HCT116 (cell line): ENCODE results near the gene NAPSA. TPM values are rescaled to one million over a fixed set of nuclear protein-coding genes. Genes with fewer than 3 reads are reported as not detected.

Experiments used
- ATAC-seq: fragments of 200-7000 bp; cut with Tn5 transposase; 2 replicates; pipeline ENCODE4 v1.9.1; 2020; ENCODE audit warnings: mild to moderate bottlenecking, moderate library complexity
- BruUV-seq: library from RNA; stranded (reverse); fragments of 400-500 nt; replicated peaks from 2 replicates; lab custom pipeline; 2021; lab: Mats Ljungman, UMichigan
- CTCF ChIA-PET: fragments of 300-600 bp; sonication (Branson Sonifier 250); formaldehyde crosslinking; loops from one replicate; lab custom pipeline; 2021; ENCODE audit warnings: antibody characterized with exemption; lab: Charles Lee
- POLR2A ChIA-PET: fragments of 300-600, 350-600 bp; sonication (Branson Sonifier 250); formaldehyde crosslinking; loops from one replicate; lab custom pipeline; 2021; ENCODE audit warnings: antibody characterized with exemption; lab: Charles Lee
- RAD21 ChIA-PET, 2 experiments: fragments of 300-600 bp; sonication (Branson Sonifier 250); formaldehyde crosslinking; loops; one replicate each; lab custom pipeline; 2023; ENCODE audit warnings: low total read pairs in 2 of 2; ENCODE audit not compliant: uncharacterized antibody in 2 of 2, unreplicated experiment in 2 of 2, low non-redundant PET in 1 of 2; lab: Charles Lee
- DNase-seq: peaks from one replicate; pipeline ENCODE4 v3.0.0-alpha.2; 2010; ENCODE audit warnings: low read depth, low spot score
- H2AFZ ChIP-seq: fragments of 200-600 bp; shearing (Covaris generic), sonication (generic); 2 replicates; pipeline ENCODE4 v1.6.1; 2017; ENCODE audit warnings: low read depth, mixed run types, mixed read lengths, antibody characterized with exemption, low read length; ENCODE audit not compliant: poor library complexity, severe bottlenecking
- H3K27ac ChIP-seq: 2 replicates; pipeline ENCODE4 v1.5.1; 2012; ENCODE audit warnings: low read depth, low read length
- H3K27me3 ChIP-seq: fragments of 200-600 bp; sonication (generic); 2 replicates; pipeline ENCODE4 v1.6.1; 2016; ENCODE audit warnings: mixed run types, low read length, mixed read lengths; ENCODE audit not compliant: insufficient read depth
- H3K36me3 ChIP-seq, 2 experiments: fragments of 200-500 bp in 1 of 2; fragments of 200-600 bp in 1 of 2; sonication (Bioruptor generic) in 1 of 2; sonication (generic) in 1 of 2; 2 replicates each; pipeline versions ENCODE4 v1.5.1 to v1.6.1; 2014 to 2016; ENCODE audit warnings: low read length in 2 of 2, inconsistent platforms in 1 of 2, mixed read lengths in 1 of 2, mixed run types in 1 of 2; ENCODE audit not compliant: insufficient read depth in 2 of 2, control insufficient read depth in 1 of 2
- H3K4me1 ChIP-seq, 2 experiments: fragments of 200-600 bp in 1 of 2; sonication (generic) in 1 of 2; 2 replicates each; pipeline versions ENCODE4 v1.5.1 to v1.6.1; 2012 to 2017; ENCODE audit warnings: low read length in 2 of 2, inconsistent platforms in 1 of 2, mild to moderate bottlenecking in 1 of 2, mixed read lengths in 1 of 2, mixed run types in 1 of 2, moderate library complexity in 1 of 2; ENCODE audit not compliant: insufficient read depth in 2 of 2, control insufficient read depth in 1 of 2
- H3K4me2 ChIP-seq: fragments of 200-600 bp; sonication (generic); 2 replicates; pipeline ENCODE4 v1.6.1; 2017; ENCODE audit warnings: mixed run types, low read length, mixed read lengths
- H3K4me3 ChIP-seq, 2 experiments: fragments of 200-600 bp in 1 of 2; sonication (generic) in 1 of 2; replicated peaks in 1 of 2; 2 replicates each; pipeline ENCODE4 v1.5.1; 2011 to 2016; ENCODE audit warnings: low read length in 2 of 2, control low read depth in 1 of 2, low read depth in 1 of 2, mild to moderate bottlenecking in 1 of 2, mixed read lengths in 1 of 2, mixed run types in 1 of 2
- H3K79me2 ChIP-seq: fragments of 200-600 bp; sonication (generic); 2 replicates; pipeline ENCODE4 v1.6.1; 2017; ENCODE audit warnings: mild to moderate bottlenecking, mixed run types, low read length, moderate library complexity, mixed read lengths; ENCODE audit not compliant: insufficient read depth
- H3K9ac ChIP-seq: fragments of 200-600 bp; sonication (generic); 2 replicates; pipeline ENCODE4 v1.6.1; 2016; ENCODE audit warnings: low read length, mixed read lengths
- H3K9me2 ChIP-seq: fragments of 200-600 bp; sonication (generic), shearing (Covaris generic); 2 replicates; pipeline ENCODE4 v1.6.1; 2017; ENCODE audit warnings: mixed run types, mild to moderate bottlenecking, moderate library complexity; ENCODE audit not compliant: insufficient read depth
- H3K9me3 ChIP-seq, 2 experiments: fragments of 200-500 bp in 1 of 2; fragments of 200-600 bp in 1 of 2; sonication (Bioruptor generic) in 1 of 2; sonication (generic) in 1 of 2; 2 replicates each; pipeline ENCODE4 v1.6.1; 2014 to 2017; ENCODE audit warnings: low read length in 2 of 2, mixed read lengths in 2 of 2, inconsistent platforms in 1 of 2, low read depth in 1 of 2, mild to moderate bottlenecking in 1 of 2, mixed run types in 1 of 2, moderate library complexity in 1 of 2; ENCODE audit not compliant: control insufficient read depth in 1 of 2, insufficient read depth in 1 of 2
- H4K20me1 ChIP-seq: fragments of 200-600 bp; sonication (generic), shearing (Covaris generic); 2 replicates; pipeline ENCODE4 v1.6.1; 2017; ENCODE audit warnings: mixed run types, mild to moderate bottlenecking, moderate library complexity; ENCODE audit not compliant: insufficient read depth
- CBX3 ChIP-seq: IDR thresholded peaks from 2 replicates; pipeline ENCODE4 v1.6.1; 2012; ENCODE audit warnings: low read depth
- EZH2 ChIP-seq: fragments of 200-600 bp; sonication (generic); IDR thresholded peaks from 2 replicates; pipeline ENCODE4 v1.6.1; 2017; ENCODE audit warnings: antibody characterized with exemption, mixed run types
- EZH2phosphoT487 ChIP-seq: fragments of 200-600 bp; IDR thresholded peaks from 2 replicates; pipeline ENCODE4 v1.6.1; 2018; ENCODE audit warnings: antibody characterized with exemption, borderline replicate concordance
- JUND ChIP-seq: IDR thresholded peaks from 2 replicates; pipeline ENCODE4 v1.6.1; 2012
- RAD21 ChIP-seq: IDR thresholded peaks from 2 replicates; pipeline ENCODE4 v1.6.1; 2012; ENCODE audit warnings: low read depth, mild to moderate bottlenecking
- SP1 ChIP-seq: IDR thresholded peaks from 2 replicates; pipeline ENCODE4 v1.6.1; 2012; ENCODE audit warnings: low read depth
- TCF7L2 ChIP-seq: IDR thresholded peaks from 2 replicates; pipeline ENCODE4 v1.7.0; 2011; ENCODE audit warnings: borderline replicate concordance, inconsistent platforms; ENCODE audit not compliant: insufficient read depth, insufficient read length; ENCODE audit errors: extremely low read depth
- YY1 ChIP-seq: IDR thresholded peaks from 2 replicates; pipeline ENCODE4 v1.6.1; 2011; ENCODE audit warnings: low read length, low read depth, moderate library complexity, mild to moderate bottlenecking; ENCODE audit not compliant: insufficient replicate concordance; ENCODE audit errors: extremely low read depth
- ZNF274 ChIP-seq: fragments of 200-500 bp; sonication (Bioruptor generic); IDR thresholded peaks from 2 replicates; pipeline ENCODE4 v1.6.1; 2014; ENCODE audit warnings: mild to moderate bottlenecking, low read depth, low read length, inconsistent platforms
- intact Hi-C: fragments of 100-400 bp; cut with micrococcal nuclease; formaldehyde crosslinking; loops from 2 replicates; pipeline ENCODE4 v1.10.0; 2022
- total RNA-seq: library from RNA; stranded (reverse); gene quantifications from one replicate; pipeline ENCODE4 v1.2.1, GENCODE V29; 2021; ENCODE audit not compliant: unreplicated experiment
- TF ChIP-seq, protein P1 (sequence below): IDR thresholded peaks from 2 replicates; pipeline ENCODE4 v1.6.1; 2012
- TF ChIP-seq, protein P2 (sequence below), 3 experiments: fragments of 200-600 bp in 1 of 3; sonication (generic) in 1 of 3; IDR thresholded peaks in 2 of 3; conservative IDR thresholded peaks in 1 of 3; 2 replicates each; pipeline ENCODE4 v1.5.1; 2012 to 2017; ENCODE audit warnings: low read depth in 2 of 3, low read length in 2 of 3, antibody characterized with exemption in 1 of 3, borderline replicate concordance in 1 of 3, control low read depth in 1 of 3, mild to moderate bottlenecking in 1 of 3, mixed read lengths in 1 of 3, mixed run types in 1 of 3, moderate library complexity in 1 of 3; ENCODE audit not compliant: insufficient read depth in 1 of 3
- TF ChIP-seq, protein P3 (sequence below): IDR thresholded peaks from 2 replicates; pipeline ENCODE4 v1.6.1; 2011; ENCODE audit warnings: mild to moderate bottlenecking, low read length, moderate library complexity; ENCODE audit not compliant: insufficient replicate concordance; ENCODE audit errors: extremely low read depth

The NAPSA gene
- total RNA-seq, 1 experiment from 2014 or later, result 4.4 TPM

DNA sequence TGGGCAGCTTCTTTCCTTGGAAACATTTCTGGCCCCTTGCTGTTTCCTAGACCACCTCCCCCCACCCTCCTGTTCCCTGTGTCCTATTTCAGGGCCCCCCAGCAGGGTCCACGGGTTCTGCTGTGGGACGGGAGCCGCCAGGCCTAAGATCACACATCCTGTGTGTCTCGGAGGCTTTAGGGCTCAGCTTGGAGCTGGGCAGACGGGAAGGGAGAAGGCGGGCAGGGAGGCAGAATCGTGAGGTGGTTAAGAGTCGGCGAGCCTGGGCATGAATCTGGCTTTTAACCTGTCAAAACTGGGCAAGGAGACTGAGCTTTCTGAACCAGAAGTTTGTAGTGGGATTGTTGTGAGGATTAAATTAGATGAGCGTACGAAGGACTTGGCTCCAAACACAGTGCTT is 41.1 kb downstream of the NAPSA start:
- no peaks in the 10 kb centered on the region for H3K9me3 ChIP-seq
- no peaks in the 10 kb centered on the region for H3K9me2 ChIP-seq
- DNase-seq (no peak), ATAC-seq (no peak)
- no peaks in the 10 kb centered on the region for H4K20me1 ChIP-seq
- peaks cover 7 to 31% of the 10 kb centered on the region in 2 experiments; a peak in 3 of 4 replicates for H3K4me1 ChIP-seq
- intact Hi-C loops, result no loop called here
- no peak overlapping the region for H3K4me2 ChIP-seq
- POLR2A ChIA-PET, result no interaction called here
- H2AFZ ChIP-seq, result no peak overlapping the region
- CTCF ChIA-PET, result no interaction called here
- H3K4me3 ChIP-seq, result no peak overlapping the region
- peaks cover 3% of the 10 kb centered on the region; the same call in 1 of the 2 replicates for H3K79me2 ChIP-seq
- no peak overlapping the region for H3K9ac ChIP-seq
- H3K36me3 ChIP-seq, result peaks cover 2 to 6% of the 10 kb centered on the region in 2 experiments; a peak in 2 of 4 replicates
- H3K27me3 ChIP-seq, result no peaks in the 10 kb centered on the region
- H3K27ac ChIP-seq, result no peak overlapping the region
- RAD21 ChIA-PET, result no interaction called here
- TF ChIP-seq YY1 (no peak), ZNF274 (no peak), EZH2phosphoT487 (no peak), SP1 (no peak), TCF7L2 (no peak)
- TF ChIP-seq, protein P1, sequence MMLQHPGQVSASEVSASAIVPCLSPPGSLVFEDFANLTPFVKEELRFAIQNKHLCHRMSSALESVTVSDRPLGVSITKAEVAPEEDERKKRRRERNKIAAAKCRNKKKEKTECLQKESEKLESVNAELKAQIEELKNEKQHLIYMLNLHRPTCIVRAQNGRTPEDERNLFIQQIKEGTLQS, result no peak
- TF ChIP-seq, protein P2, sequence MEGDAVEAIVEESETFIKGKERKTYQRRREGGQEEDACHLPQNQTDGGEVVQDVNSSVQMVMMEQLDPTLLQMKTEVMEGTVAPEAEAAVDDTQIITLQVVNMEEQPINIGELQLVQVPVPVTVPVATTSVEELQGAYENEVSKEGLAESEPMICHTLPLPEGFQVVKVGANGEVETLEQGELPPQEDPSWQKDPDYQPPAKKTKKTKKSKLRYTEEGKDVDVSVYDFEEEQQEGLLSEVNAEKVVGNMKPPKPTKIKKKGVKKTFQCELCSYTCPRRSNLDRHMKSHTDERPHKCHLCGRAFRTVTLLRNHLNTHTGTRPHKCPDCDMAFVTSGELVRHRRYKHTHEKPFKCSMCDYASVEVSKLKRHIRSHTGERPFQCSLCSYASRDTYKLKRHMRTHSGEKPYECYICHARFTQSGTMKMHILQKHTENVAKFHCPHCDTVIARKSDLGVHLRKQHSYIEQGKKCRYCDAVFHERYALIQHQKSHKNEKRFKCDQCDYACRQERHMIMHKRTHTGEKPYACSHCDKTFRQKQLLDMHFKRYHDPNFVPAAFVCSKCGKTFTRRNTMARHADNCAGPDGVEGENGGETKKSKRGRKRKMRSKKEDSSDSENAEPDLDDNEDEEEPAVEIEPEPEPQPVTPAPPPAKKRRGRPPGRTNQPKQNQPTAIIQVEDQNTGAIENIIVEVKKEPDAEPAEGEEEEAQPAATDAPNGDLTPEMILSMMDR (IDR thresholded peaks at IDR 0.05 in 2 of 3, conservative IDR thresholded peaks at IDR 0.05 in 1 of 3; ENCODE audit: borderline replicate concordance in 1 of 3, insufficient read depth in 1 of 3, low read depth in 2 of 3, low read length in 2 of 3), result no peak
- BruUV-seq, result no TSS peak

DNA sequence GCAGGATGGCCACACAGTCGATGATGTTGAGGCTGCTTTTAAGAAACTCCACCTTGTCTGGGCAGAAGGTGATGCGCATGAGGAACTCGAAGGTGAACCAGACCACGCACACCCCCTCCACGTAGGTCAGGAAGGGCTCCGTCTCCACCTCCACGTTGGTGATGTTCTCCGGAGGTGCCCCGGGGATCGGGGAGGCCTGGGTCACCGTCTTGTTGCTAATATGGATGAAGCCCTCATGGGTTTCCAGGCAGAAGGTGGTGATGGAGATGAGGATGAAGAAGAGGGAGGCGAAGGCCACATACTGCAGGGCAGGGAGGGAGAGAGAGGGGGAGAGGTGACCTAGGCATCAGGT is 41.7 kb downstream of the NAPSA start:
- ChIA-PET RAD21 (no interaction called here), CTCF (no interaction called here), POLR2A (no interaction called here)
- Histone ChIP-seq H4K20me1 (no peaks in the 10 kb centered on the region), H2AFZ (no peak overlapping the region), H3K27me3 (no peaks in the 10 kb centered on the region), H3K4me3 (no peak overlapping the region), H3K4me2 (no peak overlapping the region), H3K36me3 (peaks cover 2 to 6% of the 10 kb centered on the region in 2 experiments; a peak in 2 of 4 replicates), H3K27ac (no peak overlapping the region), H3K79me2 (peaks cover 3% of the 10 kb centered on the region; the same call in 1 of the 2 replicates), H3K9me3 (no peaks in the 10 kb centered on the region), H3K9me2 (no peaks in the 10 kb centered on the region), H3K9ac (no peak overlapping the region), H3K4me1 (peaks cover 7 to 31% of the 10 kb centered on the region in 2 experiments; a peak in 3 of 4 replicates)
- intact Hi-C loops, result no loop called here
- no peak for DNase-seq
- no TSS peak for BruUV-seq
- no peak for ATAC-seq
- TF ChIP-seq, protein P3, sequence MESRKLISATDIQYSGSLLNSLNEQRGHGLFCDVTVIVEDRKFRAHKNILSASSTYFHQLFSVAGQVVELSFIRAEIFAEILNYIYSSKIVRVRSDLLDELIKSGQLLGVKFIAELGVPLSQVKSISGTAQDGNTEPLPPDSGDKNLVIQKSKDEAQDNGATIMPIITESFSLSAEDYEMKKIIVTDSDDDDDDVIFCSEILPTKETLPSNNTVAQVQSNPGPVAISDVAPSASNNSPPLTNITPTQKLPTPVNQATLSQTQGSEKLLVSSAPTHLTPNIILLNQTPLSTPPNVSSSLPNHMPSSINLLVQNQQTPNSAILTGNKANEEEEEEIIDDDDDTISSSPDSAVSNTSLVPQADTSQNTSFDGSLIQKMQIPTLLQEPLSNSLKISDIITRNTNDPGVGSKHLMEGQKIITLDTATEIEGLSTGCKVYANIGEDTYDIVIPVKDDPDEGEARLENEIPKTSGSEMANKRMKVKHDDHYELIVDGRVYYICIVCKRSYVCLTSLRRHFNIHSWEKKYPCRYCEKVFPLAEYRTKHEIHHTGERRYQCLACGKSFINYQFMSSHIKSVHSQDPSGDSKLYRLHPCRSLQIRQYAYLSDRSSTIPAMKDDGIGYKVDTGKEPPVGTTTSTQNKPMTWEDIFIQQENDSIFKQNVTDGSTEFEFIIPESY, result no peak
- TF ChIP-seq RAD21 (no peak), TCF7L2 (no peak), ZNF274 (no peak), CBX3 (no peak), EZH2 (no peak), JUND (no peak)
- TF ChIP-seq, protein P2 (IDR thresholded peaks at IDR 0.05 in 2 of 3, conservative IDR thresholded peaks at IDR 0.05 in 1 of 3; ENCODE audit: borderline replicate concordance in 1 of 3, insufficient read depth in 1 of 3, low read depth in 2 of 3, low read length in 2 of 3), result no peak
